Measurements from ENCODE around the gene CCDC33. TPM values are rescaled to one million over a fixed set of nuclear protein-coding genes. Genes with fewer than 3 reads are reported as not detected.

The CCDC33 gene
- total and polyA plus RNA-seq, 2 donors, result 0.25 to 0.42 TPM

GRCh38 chr15:74263466-74263865, 27.3 kb downstream of the CCDC33 start:
- H3K27ac ChIP-seq (ENCODE audit: low read depth), result no peak overlapping the region
- no peaks in the 10 kb centered on the region for H3K36me3 ChIP-seq (ENCODE audit: insufficient read depth)
- DNase-seq (ENCODE audit: extremely low spot score), result no peak
- no peak overlapping the region for H3K4me3 ChIP-seq (ENCODE audit: low read depth, low read length)
- 65% methylated on average over 5 of the region's 5 CpGs for WGBS
- H3K4me1 ChIP-seq (ENCODE audit: insufficient read depth), result no peaks in the 10 kb centered on the region

GRCh38 chr15:74264081-74264501, 28.0 kb downstream of the CCDC33 start:
- 37% methylated on average over 6 of the region's 6 CpGs for WGBS
- no peak for DNase-seq (ENCODE audit: extremely low spot score)
- no peaks in the 10 kb centered on the region for H3K36me3 ChIP-seq (ENCODE audit: insufficient read depth)
- H3K4me3 ChIP-seq (ENCODE audit: low read depth, low read length), result no peak overlapping the region
- H3K4me1 ChIP-seq (ENCODE audit: insufficient read depth), result no peaks in the 10 kb centered on the region
- H3K27ac ChIP-seq (ENCODE audit: low read depth), result no peak overlapping the region

- 31% methylated on average over 5 of the region's 5 CpGs for WGBS
- Histone ChIP-seq H3K36me3 (ENCODE audit: insufficient read depth) (no peaks in the 10 kb centered on the region), H3K4me3 (ENCODE audit: low read depth, low read length) (no peak overlapping the region), H3K4me1 (ENCODE audit: insufficient read depth) (no peaks in the 10 kb centered on the region), H3K27ac (ENCODE audit: low read depth) (no peak overlapping the region)
- DNase-seq (ENCODE audit: extremely low spot score), result no peak
Measured at GRCh38 chr15:74265046-74265639, 29.0 kb downstream of the CCDC33 start.

- Histone ChIP-seq H3K4me3 (ENCODE audit: low read depth, low read length) (no peak overlapping the region), H3K36me3 (ENCODE audit: insufficient read depth) (no peaks in the 10 kb centered on the region), H3K27ac (ENCODE audit: low read depth) (no peak overlapping the region), H3K4me1 (ENCODE audit: insufficient read depth) (no peaks in the 10 kb centered on the region)
- no peak for DNase-seq (ENCODE audit: extremely low spot score)
- 71% methylated on average over 6 of the region's 6 CpGs for WGBS
Measured at GRCh38 chr15:74268020-74268419, 31.9 kb downstream of the CCDC33 start.

GRCh38 chr15:74269362-74270035, 33.4 kb downstream of the CCDC33 start:
- DNase-seq (ENCODE audit: extremely low spot score), result no peak
- no peak overlapping the region for H3K27ac ChIP-seq (ENCODE audit: low read depth)
- WGBS, result 82% methylated on average over 8 of the region's 8 CpGs
- no peak overlapping the region for H3K4me3 ChIP-seq (ENCODE audit: low read depth, low read length)
- H3K4me1 ChIP-seq (ENCODE audit: insufficient read depth), result no peaks in the 10 kb centered on the region
- no peaks in the 10 kb centered on the region for H3K36me3 ChIP-seq (ENCODE audit: insufficient read depth)

- no peak overlapping the region for H3K4me3 ChIP-seq (ENCODE audit: low read depth, low read length)
- no peaks in the 10 kb centered on the region for H3K4me1 ChIP-seq (ENCODE audit: insufficient read depth)
- WGBS, result 89% methylated on average over 6 of the region's 6 CpGs
- H3K27ac ChIP-seq (ENCODE audit: low read depth), result no peak overlapping the region
- no peak for DNase-seq (ENCODE audit: extremely low spot score)
- no peaks in the 10 kb centered on the region for H3K36me3 ChIP-seq (ENCODE audit: insufficient read depth)
Measured at GRCh38 chr15:74270155-74270554, 34.0 kb downstream of the CCDC33 start.

GRCh38 chr15:74270854-74271520, 34.9 kb downstream of the CCDC33 start:
- no peak for DNase-seq (ENCODE audit: extremely low spot score)
- H3K4me3 ChIP-seq (ENCODE audit: low read depth, low read length), result no peak overlapping the region
- H3K4me1 ChIP-seq (ENCODE audit: insufficient read depth), result no peaks in the 10 kb centered on the region
- no peaks in the 10 kb centered on the region for H3K36me3 ChIP-seq (ENCODE audit: insufficient read depth)
- 34% methylated on average over 14 of the region's 14 CpGs for WGBS
- no peak overlapping the region for H3K27ac ChIP-seq (ENCODE audit: low read depth)

GRCh38 chr15:74272812-74273211, 36.7 kb downstream of the CCDC33 start:
- Histone ChIP-seq H3K4me1 (ENCODE audit: insufficient read depth) (no peaks in the 10 kb centered on the region), H3K36me3 (ENCODE audit: insufficient read depth) (no peaks in the 10 kb centered on the region), H3K4me3 (ENCODE audit: low read depth, low read length) (no peak overlapping the region), H3K27ac (ENCODE audit: low read depth) (no peak overlapping the region)
- DNase-seq (ENCODE audit: extremely low spot score), result no peak
- WGBS, result 86% methylated on average over 10 of the region's 10 CpGs

GRCh38 chr15:74274470-74275038, 38.4 kb downstream of the CCDC33 start:
- Histone ChIP-seq H3K4me3 (ENCODE audit: low read depth, low read length) (no peak overlapping the region), H3K36me3 (ENCODE audit: insufficient read depth) (no peaks in the 10 kb centered on the region), H3K27ac (ENCODE audit: low read depth) (no peak overlapping the region), H3K4me1 (ENCODE audit: insufficient read depth) (no peaks in the 10 kb centered on the region)
- DNase-seq (ENCODE audit: extremely low spot score), result no peak
- 76% methylated on average over 3 of the region's 3 CpGs for WGBS

GRCh38 chr15:74275957-74276356, 39.8 kb downstream of the CCDC33 start:
- H3K27ac ChIP-seq (ENCODE audit: low read depth), result no peak overlapping the region
- no peaks in the 10 kb centered on the region for H3K4me1 ChIP-seq (ENCODE audit: insufficient read depth)
- H3K36me3 ChIP-seq (ENCODE audit: insufficient read depth), result no peaks in the 10 kb centered on the region
- no peak for DNase-seq (ENCODE audit: extremely low spot score)
- 87% methylated on average over 6 of the region's 6 CpGs for WGBS
- H3K4me3 ChIP-seq (ENCODE audit: low read depth, low read length), result no peak overlapping the region

- 80% methylated on average over 3 of the region's 3 CpGs for WGBS
- DNase-seq (ENCODE audit: extremely low spot score), result no peak
- Histone ChIP-seq H3K4me1 (ENCODE audit: insufficient read depth) (no peaks in the 10 kb centered on the region), H3K36me3 (ENCODE audit: insufficient read depth) (no peaks in the 10 kb centered on the region), H3K4me3 (ENCODE audit: low read depth, low read length) (no peak overlapping the region), H3K27ac (ENCODE audit: low read depth) (no peak overlapping the region)
Measured at GRCh38 chr15:74276560-74276959, 40.4 kb downstream of the CCDC33 start.

- no peak for DNase-seq (ENCODE audit: extremely low spot score)
- WGBS, result 69% methylated on average over 8 of the region's 8 CpGs
- Histone ChIP-seq H3K27ac (ENCODE audit: low read depth) (no peak overlapping the region), H3K36me3 (ENCODE audit: insufficient read depth) (no peaks in the 10 kb centered on the region), H3K4me1 (ENCODE audit: insufficient read depth) (no peaks in the 10 kb centered on the region), H3K4me3 (ENCODE audit: low read depth, low read length) (no peak overlapping the region)
Measured at GRCh38 chr15:74277242-74277810, 41.2 kb downstream of the CCDC33 start.

GRCh38 chr15:74278207-74278606, 42.1 kb downstream of the CCDC33 start:
- H3K36me3 ChIP-seq (ENCODE audit: insufficient read depth), result no peaks in the 10 kb centered on the region
- no peak for DNase-seq (ENCODE audit: extremely low spot score)
- WGBS, result 65% methylated on average over 8 of the region's 8 CpGs

More at GRCh38 chr15:74278207-74278606, 42.1 kb downstream of the CCDC33 start:
- no peaks in the 10 kb centered on the region for H3K4me1 ChIP-seq (ENCODE audit: insufficient read depth)
- H3K27ac ChIP-seq (ENCODE audit: low read depth), result no peak overlapping the region
- no peak overlapping the region for H3K4me3 ChIP-seq (ENCODE audit: low read depth, low read length)

All from urinary bladder (tissue), 4 donors.